Activated naive CD8-positive, alpha-beta T cell treated with anti-CD3 and anti-CD28 coated beads, Interleukin-2, amount 10 ng/mL, durations not matched to agents 7 days and 5 days (primary cell): ENCODE measurements around the gene CYTH4. TPM values are rescaled to one million over a fixed set of nuclear protein-coding genes. Genes with fewer than 3 reads are reported as not detected.

ENCODE experiments used
- ATAC-seq: fragments of 150-1000 bp; cut with Tn5 transposase; one replicate; pipeline ENCODE4 v1.10.0; 2021; ENCODE audit warnings: low read depth, moderate library complexity
- POLR2A ChIA-PET: fragments of 350-600 bp; sonication (Branson Sonifier 250); formaldehyde crosslinking; loops from one replicate; lab custom pipeline; 2021; ENCODE audit warnings: antibody characterized with exemption; lab: Charles Lee
- DNase-seq: peaks from one replicate; pipeline ENCODE4 v3.0.0; 2021
- H3K27ac Mint-ChIP-seq: one replicate; pipeline ENCODE4 v1.8.0; 2022; ENCODE audit warnings: mild to moderate bottlenecking, mixed read lengths
- H3K27me3 Mint-ChIP-seq: one replicate; pipeline ENCODE4 v1.8.0; 2022; ENCODE audit warnings: mild to moderate bottlenecking, moderate library complexity, mixed read lengths
- H3K36me3 Mint-ChIP-seq: one replicate; pipeline ENCODE4 v1.8.0; 2021; ENCODE audit warnings: mild to moderate bottlenecking, mixed read lengths
- H3K4me1 Mint-ChIP-seq: one replicate; pipeline ENCODE4 v1.8.0; 2021; ENCODE audit warnings: mixed read lengths
- H3K4me3 Mint-ChIP-seq: one replicate; pipeline ENCODE4 v1.8.0; 2022; ENCODE audit warnings: mild to moderate bottlenecking, moderate library complexity, mixed read lengths
- H3K9me3 Mint-ChIP-seq: one replicate; pipeline ENCODE4 v1.8.0; 2021; ENCODE audit warnings: mixed read lengths
- total RNA-seq, 2 experiments: library from RNA; stranded (reverse); gene quantifications; one replicate each; pipeline ENCODE4 v1.2.3, GENCODE V29; 2021

Gene CYTH4
- total RNA-seq, 2 experiments from 2014 or later = 149 to 157 TPM

- peaks cover 5% of the 10 kb centered on the region for H3K27me3 Mint-ChIP-seq
- peak overlapping the region; percentile 83 for H3K4me3 Mint-ChIP-seq
- peaks cover 9% of the 10 kb centered on the region for H3K9me3 Mint-ChIP-seq
- POLR2A ChIA-PET = interaction anchor here (0.8 to 2.7 kb wide), 7 partner anchors 14 to 47 kb away, joined by 3 to 21 read pairs (median 7); no protein-coding TSS in a partner anchor
- H3K4me1 Mint-ChIP-seq = peaks cover 37% of the 10 kb centered on the region
- H3K27ac Mint-ChIP-seq = peak overlapping the region; percentile 95
- peaks cover 2% of the 10 kb centered on the region for H3K36me3 Mint-ChIP-seq
- DNase-seq = peak; percentile 88
- peak; percentile 76 for ATAC-seq
Measured at GRCh38 chr22:37267135-37267587, 15.1 kb upstream of the CYTH4 start.

GRCh38 chr22:37267661-37268413 lies 14.5 kb upstream of the CYTH4 start:
- peak; percentile 42 for DNase-seq
- H3K27ac Mint-ChIP-seq = peak overlapping the region; percentile 95
- no peak for ATAC-seq
- peaks cover 9% of the 10 kb centered on the region for H3K9me3 Mint-ChIP-seq
- peaks cover 2% of the 10 kb centered on the region for H3K36me3 Mint-ChIP-seq
- H3K4me3 Mint-ChIP-seq = peak overlapping the region; percentile 83
- H3K27me3 Mint-ChIP-seq = peaks cover 5% of the 10 kb centered on the region
- peaks cover 34% of the 10 kb centered on the region for H3K4me1 Mint-ChIP-seq
- POLR2A ChIA-PET = interaction anchor here (0.8 to 2.7 kb wide), 7 partner anchors 14 to 46 kb away, joined by 3 to 21 read pairs (median 7); no protein-coding TSS in a partner anchor

- Mint-ChIP-seq H3K4me3 (no peak overlapping the region), H3K9me3 (peaks cover under 1% of the 10 kb centered on the region), H3K27me3 (peaks cover 5% of the 10 kb centered on the region), H3K27ac (no peak overlapping the region), H3K36me3 (peaks cover 2% of the 10 kb centered on the region), H3K4me1 (peaks cover 49% of the 10 kb centered on the region)
- POLR2A ChIA-PET = interaction anchor here (1.1 kb wide), 1 partner anchor 159 kb away, joined by 3 read pairs; no protein-coding TSS in a partner anchor
- no peak for ATAC-seq
- DNase-seq = no peak
Measured at GRCh38 chr22:37269936-37270678, 12.2 kb upstream of the CYTH4 start.

- POLR2A ChIA-PET = interaction anchor here (1.3 to 1.5 kb wide), 2 partner anchors 28 to 35 kb away, joined by 3 to 5 read pairs; no protein-coding TSS in a partner anchor
- peaks cover 54% of the 10 kb centered on the region for H3K4me1 Mint-ChIP-seq
- no peaks in the 10 kb centered on the region for H3K9me3 Mint-ChIP-seq
- peaks cover 5% of the 10 kb centered on the region for H3K27me3 Mint-ChIP-seq
- ATAC-seq = no peak
- DNase-seq = no peak
- no peak overlapping the region for H3K4me3 Mint-ChIP-seq
- H3K36me3 Mint-ChIP-seq = peaks cover 2% of the 10 kb centered on the region
- H3K27ac Mint-ChIP-seq = peak overlapping the region; percentile 9
Measured at GRCh38 chr22:37270928-37271650, 11.2 kb upstream of the CYTH4 start.

GRCh38 chr22:37273126-37273845 lies 9.0 kb upstream of the CYTH4 start:
- Mint-ChIP-seq H3K36me3 (peaks cover 2% of the 10 kb centered on the region), H3K4me3 (no peak overlapping the region), H3K4me1 (peaks cover 50% of the 10 kb centered on the region), H3K27me3 (peaks cover 5% of the 10 kb centered on the region), H3K27ac (peak overlapping the region; percentile 19), H3K9me3 (no peaks in the 10 kb centered on the region)
- ATAC-seq (peak; percentile 59), DNase-seq (no peak)
- POLR2A ChIA-PET = interaction anchor here (0.9 to 1.2 kb wide), 4 partner anchors 13 to 41 kb away, joined by 3 to 5 read pairs (median 4); no protein-coding TSS in a partner anchor

- H3K27ac Mint-ChIP-seq = peak overlapping the region; percentile 19
- peaks cover 50% of the 10 kb centered on the region for H3K4me1 Mint-ChIP-seq
- ATAC-seq (no peak), DNase-seq (no peak)
- H3K4me3 Mint-ChIP-seq = no peak overlapping the region
- H3K9me3 Mint-ChIP-seq = no peaks in the 10 kb centered on the region
- peaks cover 5% of the 10 kb centered on the region for H3K27me3 Mint-ChIP-seq
- POLR2A ChIA-PET = interaction anchor here (0.9 to 1.1 kb wide), 3 partner anchors 30 to 40 kb away, joined by 3 to 5 read pairs (median 5); no protein-coding TSS in a partner anchor
- H3K36me3 Mint-ChIP-seq = peaks cover 2% of the 10 kb centered on the region
Measured at GRCh38 chr22:37273846-37274225, 8.5 kb upstream of the CYTH4 start.

GRCh38 chr22:37274380-37274862 lies 7.9 kb upstream of the CYTH4 start:
- ATAC-seq (peak; percentile 35), DNase-seq (no peak)
- H3K27me3 Mint-ChIP-seq = peaks cover 5% of the 10 kb centered on the region
- H3K36me3 Mint-ChIP-seq = peaks cover 2% of the 10 kb centered on the region
- H3K27ac Mint-ChIP-seq = peak overlapping the region; percentile 40
- peaks cover 51% of the 10 kb centered on the region for H3K4me1 Mint-ChIP-seq
- H3K9me3 Mint-ChIP-seq = no peaks in the 10 kb centered on the region
- H3K4me3 Mint-ChIP-seq = no peak overlapping the region
- POLR2A ChIA-PET = interaction anchor here (1.7 kb wide), 1 partner anchor 10 kb away, joined by 5 read pairs; no protein-coding TSS in a partner anchor

- no peak overlapping the region for H3K4me3 Mint-ChIP-seq
- H3K4me1 Mint-ChIP-seq = peaks cover 50% of the 10 kb centered on the region
- peaks cover 2% of the 10 kb centered on the region for H3K36me3 Mint-ChIP-seq
- no peak for ATAC-seq
- H3K27me3 Mint-ChIP-seq = peaks cover 5% of the 10 kb centered on the region
- peak overlapping the region; percentile 27 for H3K27ac Mint-ChIP-seq
- no peak for DNase-seq
- H3K9me3 Mint-ChIP-seq = no peaks in the 10 kb centered on the region
- POLR2A ChIA-PET = interaction anchor here (1.0 to 1.7 kb wide), 5 partner anchors 9 to 39 kb away, joined by 3 to 5 read pairs (median 3); partner anchors contain the start of gene RAC2
Measured at GRCh38 chr22:37275134-37275533, 7.2 kb upstream of the CYTH4 start.

GRCh38 chr22:37275622-37276021 lies 6.7 kb upstream of the CYTH4 start:
- DNase-seq (no peak), ATAC-seq (peak; percentile 52)
- Mint-ChIP-seq H3K4me3 (peak overlapping the region; percentile 3), H3K27me3 (peaks cover 3% of the 10 kb centered on the region), H3K36me3 (peaks cover 2% of the 10 kb centered on the region), H3K4me1 (peaks cover 50% of the 10 kb centered on the region), H3K9me3 (no peaks in the 10 kb centered on the region), H3K27ac (peak overlapping the region; percentile 75)
- POLR2A ChIA-PET = interaction anchor here (0.6 to 1.7 kb wide), 6 partner anchors 9 to 39 kb away, joined by 3 to 5 read pairs (median 3); partner anchors contain the start of gene RAC2

- peaks cover 53% of the 10 kb centered on the region for H3K4me1 Mint-ChIP-seq
- peaks cover 2% of the 10 kb centered on the region for H3K36me3 Mint-ChIP-seq
- POLR2A ChIA-PET = interaction anchor here (1.4 kb wide), 1 partner anchor 34 kb away, joined by 3 read pairs; no protein-coding TSS in a partner anchor
- ATAC-seq = no peak
- H3K4me3 Mint-ChIP-seq = no peak overlapping the region
- no peaks in the 10 kb centered on the region for H3K9me3 Mint-ChIP-seq
- DNase-seq = no peak
- H3K27ac Mint-ChIP-seq = peak overlapping the region; percentile 58
- H3K27me3 Mint-ChIP-seq = no peaks in the 10 kb centered on the region
Measured at GRCh38 chr22:37276776-37277175, 5.5 kb upstream of the CYTH4 start.

- Mint-ChIP-seq H3K36me3 (peaks cover 2% of the 10 kb centered on the region), H3K4me1 (peaks cover 58% of the 10 kb centered on the region), H3K27me3 (no peaks in the 10 kb centered on the region), H3K4me3 (no peak overlapping the region), H3K9me3 (no peaks in the 10 kb centered on the region), H3K27ac (no peak overlapping the region)
- no peak for DNase-seq
- no peak for ATAC-seq
- POLR2A ChIA-PET = interaction anchor here (1.4 kb wide), 1 partner anchor 35 kb away, joined by 3 read pairs; no protein-coding TSS in a partner anchor
Measured at GRCh38 chr22:37277384-37277783, 4.9 kb upstream of the CYTH4 start.

- Mint-ChIP-seq H3K9me3 (no peaks in the 10 kb centered on the region), H3K27ac (no peak overlapping the region), H3K27me3 (no peaks in the 10 kb centered on the region), H3K36me3 (peaks cover 7% of the 10 kb centered on the region), H3K4me1 (peaks cover 55% of the 10 kb centered on the region), H3K4me3 (no peak overlapping the region)
- ATAC-seq (no peak), DNase-seq (no peak)
- POLR2A ChIA-PET = no interaction called here
Measured at GRCh38 chr22:37278261-37278660, 4.0 kb upstream of the CYTH4 start.
